Measurements from ENCODE around the gene OPCML.

The OPCML gene

GRCh38 chr11:133047771-133048115 is 484.6 kb downstream of the OPCML start:
- no peak overlapping the region for H2AFZ ChIP-seq (ENCODE audit: low read depth)
- no peaks in the 10 kb centered on the region for H4K20me1 ChIP-seq (ENCODE audit: insufficient read depth)
- no peak for TF ChIP-seq CTCF (conservative IDR thresholded peaks at IDR 0.05; ENCODE audit: low read depth, low read length)
- H3K4me3 ChIP-seq (IDR thresholded peaks at IDR 0.05; ENCODE audit: insufficient read depth, low read depth, low read length) = no peak overlapping the region
- H3K9ac ChIP-seq = no peak overlapping the region
- H3K27me3 ChIP-seq (ENCODE audit: insufficient read depth, low read depth) = no peaks in the 10 kb centered on the region
- H3K4me1 ChIP-seq (ENCODE audit: low read depth, poor library complexity, severe bottlenecking) = no peaks in the 10 kb centered on the region
- H3K36me3 ChIP-seq (ENCODE audit: insufficient read depth) = no peaks in the 10 kb centered on the region
- no peak overlapping the region for H3K27ac ChIP-seq
- H3K4me2 ChIP-seq = no peak overlapping the region
- no peaks in the 10 kb centered on the region for H3K79me2 ChIP-seq (ENCODE audit: insufficient read depth, low read depth)

GRCh38 chr11:133047036-133047770 is 485.1 kb downstream of the OPCML start:
- Histone ChIP-seq H4K20me1 (ENCODE audit: insufficient read depth) (no peaks in the 10 kb centered on the region), H3K27ac (no peak overlapping the region), H2AFZ (ENCODE audit: low read depth) (no peak overlapping the region), H3K4me2 (no peak overlapping the region), H3K79me2 (ENCODE audit: insufficient read depth, low read depth) (no peaks in the 10 kb centered on the region), H3K4me1 (ENCODE audit: low read depth, poor library complexity, severe bottlenecking) (no peaks in the 10 kb centered on the region), H3K27me3 (ENCODE audit: insufficient read depth, low read depth) (no peaks in the 10 kb centered on the region), H3K36me3 (ENCODE audit: insufficient read depth) (no peaks in the 10 kb centered on the region), H3K4me3 (IDR thresholded peaks at IDR 0.05; ENCODE audit: insufficient read depth, low read depth, low read length) (no peak overlapping the region), H3K9ac (no peak overlapping the region)
- TF ChIP-seq CTCF (conservative IDR thresholded peaks at IDR 0.05; ENCODE audit: low read depth, low read length) = no peak

GRCh38 chr11:133046252-133046651 is 486.0 kb downstream of the OPCML start:
- H4K20me1 ChIP-seq (ENCODE audit: insufficient read depth) = no peaks in the 10 kb centered on the region
- H3K27me3 ChIP-seq (ENCODE audit: insufficient read depth, low read depth) = no peaks in the 10 kb centered on the region
- no peak for TF ChIP-seq CTCF (conservative IDR thresholded peaks at IDR 0.05; ENCODE audit: low read depth, low read length)
- no peak overlapping the region for H3K27ac ChIP-seq
- H3K36me3 ChIP-seq (ENCODE audit: insufficient read depth) = no peaks in the 10 kb centered on the region
- no peaks in the 10 kb centered on the region for H3K4me1 ChIP-seq (ENCODE audit: low read depth, poor library complexity, severe bottlenecking)
- H3K79me2 ChIP-seq (ENCODE audit: insufficient read depth, low read depth) = no peaks in the 10 kb centered on the region
- H2AFZ ChIP-seq (ENCODE audit: low read depth) = no peak overlapping the region
- no peak overlapping the region for H3K4me3 ChIP-seq (IDR thresholded peaks at IDR 0.05; ENCODE audit: insufficient read depth, low read depth, low read length)
- H3K4me2 ChIP-seq = no peak overlapping the region
- no peak overlapping the region for H3K9ac ChIP-seq

GRCh38 chr11:133041928-133042882 is 490.1 kb downstream of the OPCML start:
- Histone ChIP-seq H3K79me2 (ENCODE audit: insufficient read depth, low read depth) (no peaks in the 10 kb centered on the region), H4K20me1 (ENCODE audit: insufficient read depth) (no peaks in the 10 kb centered on the region), H3K4me2 (no peak overlapping the region), H3K9ac (no peak overlapping the region), H3K4me3 (IDR thresholded peaks at IDR 0.05; ENCODE audit: insufficient read depth, low read depth, low read length) (no peak overlapping the region), H3K27me3 (ENCODE audit: insufficient read depth, low read depth) (no peaks in the 10 kb centered on the region), H3K36me3 (ENCODE audit: insufficient read depth) (no peaks in the 10 kb centered on the region), H3K27ac (no peak overlapping the region), H2AFZ (ENCODE audit: low read depth) (no peak overlapping the region), H3K4me1 (ENCODE audit: low read depth, poor library complexity, severe bottlenecking) (no peaks in the 10 kb centered on the region)
- TF ChIP-seq CTCF (conservative IDR thresholded peaks at IDR 0.05; ENCODE audit: low read depth, low read length) = no peak

All from KMS-11 (cell line).